ENCODE measurements around the gene KCNJ15. TPM values are rescaled to one million over a fixed set of nuclear protein-coding genes. Genes with fewer than 3 reads are reported as not detected.

Gene KCNJ15
- total RNA-seq, 1 experiment from 2014 or later: not detected

DNA sequence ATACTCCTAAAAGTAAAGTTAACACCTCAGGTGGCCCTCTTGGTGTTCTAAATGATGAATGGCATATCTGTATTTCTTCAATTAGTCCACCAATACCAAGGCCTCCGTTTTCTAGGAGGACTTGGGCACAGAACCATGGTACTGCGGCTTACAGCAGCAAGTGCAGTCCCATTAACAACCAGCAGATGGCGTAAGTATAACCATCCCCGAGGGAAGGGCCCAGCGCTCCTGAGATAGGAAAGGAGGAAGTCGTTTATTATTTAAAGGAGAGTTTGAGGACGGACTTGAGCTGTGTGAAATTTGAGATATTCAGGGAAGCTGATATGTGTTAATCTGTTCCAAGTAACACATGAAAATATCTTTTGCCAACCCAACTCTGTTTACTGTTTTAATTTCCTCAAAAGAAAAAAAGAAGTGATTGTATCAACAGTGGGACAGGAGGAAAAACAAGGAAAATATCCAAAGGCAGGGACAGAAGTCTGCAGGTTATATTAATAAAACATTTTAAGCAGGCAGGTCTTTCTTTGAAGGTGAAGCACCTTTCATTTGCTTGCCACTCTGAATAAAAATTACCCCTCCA is 37.7 kb upstream of the KCNJ15 start:
- H3K27me3 ChIP-seq (ENCODE audit: insufficient read depth, low read length): no peaks in the 10 kb centered on the region
- DNase-seq (ENCODE audit: low read depth, low spot score) (peak; percentile 21), ATAC-seq (peak; percentile 82)
- POLR2A ChIA-PET: no interaction called here
- CTCF ChIA-PET: interaction anchor here (0.6 to 3.0 kb wide), 3 partner anchors 75 to 136 kb away, joined by 3 to 14 read pairs (median 4); no protein-coding TSS in a partner anchor
- H4K20me1 ChIP-seq (ENCODE audit: insufficient read depth): no peaks in the 10 kb centered on the region
- no peak overlapping the region for H2AFZ ChIP-seq (ENCODE audit: low read depth, low read length, poor library complexity, severe bottlenecking)
- RAD21 ChIA-PET (ENCODE audit: low non-redundant PET in 1 of 2, low total read pairs in 2 of 2, uncharacterized antibody in 2 of 2, unreplicated experiment in 2 of 2): no interaction called here
- no peak overlapping the region for H3K9ac ChIP-seq (ENCODE audit: low read length)
- H3K27ac ChIP-seq (ENCODE audit: low read depth, low read length): no peak overlapping the region
- H3K36me3 ChIP-seq (ENCODE audit: control insufficient read depth in 1 of 2, insufficient read depth in 2 of 2, low read length in 2 of 2): no peaks in the 10 kb centered on the region
- no peaks in the 10 kb centered on the region for H3K4me1 ChIP-seq (ENCODE audit: control insufficient read depth in 1 of 2, insufficient read depth in 2 of 2, low read length in 2 of 2)
- no peak overlapping the region for H3K4me3 ChIP-seq (replicated peaks in 1 of 2; ENCODE audit: low read depth in 1 of 2, low read length in 2 of 2)
- intact Hi-C loops (cut with micrococcal nuclease): loop anchor here (1.0 kb wide), 2 partner anchors 133 to 137 kb away; no protein-coding TSS in a partner anchor
- no peak overlapping the region for H3K4me2 ChIP-seq (ENCODE audit: low read length)
- no peaks in the 10 kb centered on the region for H3K79me2 ChIP-seq (ENCODE audit: insufficient read depth, low read length)
- BruUV-seq (replicated peaks): no TSS peak
- no peak for TF ChIP-seq EZH2 (IDR thresholded peaks at IDR 0.05)
- TF ChIP-seq ZBTB33 (IDR thresholded peaks at IDR 0.05; ENCODE audit: extremely low read depth, insufficient replicate concordance, low read length): no peak
- peak; percentile 45 for TF ChIP-seq RAD21 (IDR thresholded peaks at IDR 0.05; ENCODE audit: low read depth)
- peak; percentile 18 to 89 (median 84); a peak in 5 of 6 replicates for TF ChIP-seq CTCF (IDR thresholded peaks at IDR 0.05 in 2 of 3, conservative IDR thresholded peaks at IDR 0.05 in 1 of 3; ENCODE audit: borderline replicate concordance in 1 of 3, insufficient read depth in 1 of 3, low read depth in 2 of 3, low read length in 2 of 3)
- no peak for TF ChIP-seq ELF1 (IDR thresholded peaks at IDR 0.05; ENCODE audit: borderline replicate concordance, low read depth)
- TF ChIP-seq, protein P1, sequence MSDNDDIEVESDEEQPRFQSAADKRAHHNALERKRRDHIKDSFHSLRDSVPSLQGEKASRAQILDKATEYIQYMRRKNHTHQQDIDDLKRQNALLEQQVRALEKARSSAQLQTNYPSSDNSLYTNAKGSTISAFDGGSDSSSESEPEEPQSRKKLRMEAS (IDR thresholded peaks at IDR 0.05): no peak
- H3K9me3 ChIP-seq (ENCODE audit: control insufficient read depth in 1 of 2, insufficient read depth in 1 of 2, low read depth in 1 of 2, low read length in 2 of 2): peaks cover 0 to 14% of the 10 kb centered on the region in 2 experiments; a peak in 2 of 4 replicates
- no peaks in the 10 kb centered on the region for H3K9me2 ChIP-seq (ENCODE audit: insufficient read depth)

All from HCT116 (cell line).